Effector memory CD4-positive, alpha-beta T cell (primary cell): ENCODE measurements around the gene INCA1.

Source experiments
- DNase-seq, 3 donors: peaks; one replicate each; pipeline ENCODE4 v3.0.0-alpha.2; 2020
- H3K27ac ChIP-seq: 2 replicates; pipeline ENCODE4 v1.7.0; 2013; ENCODE audit warnings: mild to moderate bottlenecking, low read length, moderate library complexity; ENCODE audit not compliant: insufficient read depth, poor library complexity, severe bottlenecking
- H3K27me3 ChIP-seq: replicated peaks from 2 replicates; pipeline ENCODE4 v1.7.0; 2013; ENCODE audit warnings: mild to moderate bottlenecking, low read length; ENCODE audit not compliant: insufficient read depth, control insufficient read depth, poor library complexity, severe bottlenecking
- H3K36me3 ChIP-seq: 2 replicates; pipeline ENCODE4 v1.7.0; 2013; ENCODE audit warnings: mild to moderate bottlenecking, low read length, moderate library complexity; ENCODE audit not compliant: control insufficient read depth, insufficient read depth
- H3K4me1 ChIP-seq: 2 replicates; pipeline ENCODE4 v1.7.0; 2013; ENCODE audit warnings: low read length, mild to moderate bottlenecking; ENCODE audit not compliant: control insufficient read depth, insufficient read depth, poor library complexity, severe bottlenecking
- H3K4me3 ChIP-seq: 2 replicates; pipeline ENCODE4 v1.7.0; 2013; ENCODE audit warnings: low read length, low read depth, mild to moderate bottlenecking; ENCODE audit not compliant: insufficient read depth, poor library complexity, severe bottlenecking
- H3K9me3 ChIP-seq: 2 replicates; pipeline ENCODE4 v1.7.0; 2013; ENCODE audit warnings: mild to moderate bottlenecking, low read length, moderate library complexity; ENCODE audit not compliant: control insufficient read depth
- total RNA-seq, 3 donors: gene quantifications; one replicate each; lab custom pipeline; 2026; lab: John Stamatoyannopoulos, UW

INCA1 gene
- total RNA-seq, result 0 to 0.39 (median 0.09) reads per million in 3 donors

- Histone ChIP-seq H3K9me3 (no peaks in the 10 kb centered on the region), H3K36me3 (peaks cover 15% of the 10 kb centered on the region), H3K27ac (peak within 1 kb of the TSS; percentile 66), H3K4me3 (peak within 1 kb of the TSS; percentile 80), H3K4me1 (peaks cover 20% of the 10 kb centered on the region), H3K27me3 (no peaks in the 10 kb centered on the region)
- peak; percentile 80 to 85 (median 81) for DNase-seq
These were observed at the start of gene INCA1, which contains the start of gene KIF1C for GRCh38 chr17:4997302-4998026. Gene INCA1 (minus strand): TSS chr17:4997522. CDS start chr17:4994437, 3,085 bp downstream. Gene KIF1C (plus strand): TSS chr17:4997950. CDS start chr17:5000247, 2,297 bp downstream.

DNA sequence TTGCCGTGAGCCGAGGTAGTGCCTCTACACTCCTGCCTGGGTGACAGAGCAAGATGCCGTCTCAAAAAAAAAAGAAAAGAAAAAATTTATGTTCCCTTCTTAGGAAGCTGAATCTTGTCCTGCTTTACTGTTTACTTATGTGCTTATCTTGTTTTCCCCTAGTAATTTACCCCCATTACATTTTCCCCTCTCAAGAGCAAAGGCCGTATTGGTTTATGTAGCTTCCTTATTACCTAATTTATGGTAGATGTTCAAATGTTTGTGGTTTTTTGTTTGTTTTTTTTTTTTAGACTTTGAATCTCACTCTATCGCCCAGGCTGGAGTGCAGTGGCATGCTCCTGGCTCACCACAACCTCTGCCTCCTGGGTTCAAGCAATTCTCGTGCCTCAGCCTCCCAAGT, 48.2 kb upstream of the INCA1 start:
- Histone ChIP-seq H3K9me3 (no peaks in the 10 kb centered on the region), H3K4me1 (peaks cover 50% of the 10 kb centered on the region), H3K27me3 (no peaks in the 10 kb centered on the region), H3K27ac (no peak overlapping the region), H3K4me3 (no peak overlapping the region), H3K36me3 (no peaks in the 10 kb centered on the region)
- no peak for DNase-seq

- DNase-seq, result no peak
- Histone ChIP-seq H3K4me3 (no peak overlapping the region), H3K27me3 (no peaks in the 10 kb centered on the region), H3K36me3 (no peaks in the 10 kb centered on the region), H3K9me3 (no peaks in the 10 kb centered on the region), H3K4me1 (peaks cover 45% of the 10 kb centered on the region), H3K27ac (no peak overlapping the region)
These were observed 47.3 kb upstream of the INCA1 start for GRCh38 chr17:5044630-5045029.

DNA sequence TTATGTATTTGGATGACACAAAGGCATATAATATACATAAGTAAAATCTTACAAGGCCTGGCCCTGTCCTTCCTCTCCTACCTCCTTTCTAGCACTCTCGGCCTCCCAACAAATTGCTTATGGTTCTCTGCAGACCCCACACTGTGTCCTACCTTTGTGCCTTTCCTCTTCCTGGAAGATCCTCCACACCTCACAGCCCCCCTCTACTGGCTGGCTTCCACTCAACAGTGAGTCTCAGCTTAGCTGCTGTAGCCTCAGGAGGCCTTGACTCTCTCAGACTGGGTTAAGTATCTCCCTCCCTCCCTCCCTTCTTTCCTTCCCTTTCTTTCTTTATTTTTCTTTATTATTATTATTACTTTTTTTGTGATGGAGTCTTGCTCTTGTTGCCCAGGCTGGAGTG, 46.2 kb upstream of the INCA1 start:
- Histone ChIP-seq H3K36me3 (no peaks in the 10 kb centered on the region), H3K27me3 (no peaks in the 10 kb centered on the region), H3K4me3 (no peak overlapping the region), H3K4me1 (peaks cover 35% of the 10 kb centered on the region), H3K9me3 (no peaks in the 10 kb centered on the region), H3K27ac (no peak overlapping the region)
- no peak for DNase-seq

DNA sequence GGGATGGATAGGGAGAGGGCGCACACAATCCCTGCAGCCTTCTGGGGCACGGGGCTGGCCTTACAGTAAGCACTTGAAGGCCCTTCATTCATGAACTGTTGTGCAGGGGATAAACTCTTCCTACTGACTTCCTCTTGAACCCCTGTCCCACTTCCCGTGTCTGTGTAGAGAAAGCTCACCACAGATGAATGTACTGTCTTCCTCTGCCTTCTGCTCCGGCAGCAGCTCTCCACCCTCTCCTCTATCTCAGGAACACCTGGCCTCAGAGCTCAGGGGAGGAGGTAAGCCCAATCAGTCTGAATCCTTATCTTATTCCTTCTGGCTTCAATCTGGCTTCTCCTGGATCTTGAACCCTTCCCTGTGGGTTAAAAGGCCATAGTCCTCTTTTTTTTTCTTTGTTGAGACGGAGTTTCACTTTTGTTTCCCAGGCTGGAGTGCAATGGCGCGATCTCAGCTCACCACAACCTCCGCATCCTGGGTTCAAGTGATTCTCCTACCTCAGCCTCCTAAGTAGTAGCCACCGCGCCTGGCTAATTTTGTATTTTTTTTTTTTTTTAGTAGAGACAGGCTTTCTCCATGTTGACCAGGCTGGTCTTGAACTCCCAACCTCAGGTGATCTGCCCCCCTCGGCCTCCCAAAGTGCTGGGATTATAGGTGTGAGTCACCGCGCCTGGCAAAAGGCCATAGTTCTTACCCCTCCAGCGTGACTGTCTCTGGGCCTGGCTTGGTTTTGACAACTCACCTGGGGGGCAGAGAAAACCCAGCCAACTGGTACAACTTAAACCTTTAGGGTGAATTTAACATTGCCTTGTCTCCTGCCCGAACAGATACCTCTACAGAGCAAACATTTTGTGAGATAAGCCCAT, 45.1 kb upstream of the INCA1 start:
- Histone ChIP-seq H3K9me3 (no peaks in the 10 kb centered on the region), H3K4me3 (peak overlapping the region; percentile 37), H3K27ac (peak overlapping the region; percentile 67), H3K4me1 (peaks cover 27% of the 10 kb centered on the region), H3K27me3 (no peaks in the 10 kb centered on the region), H3K36me3 (no peaks in the 10 kb centered on the region)
- peak in 2 of 3 donors; percentile 11 to 18 for DNase-seq

GRCh38 chr17:5035315-5035714, 38.0 kb upstream of the INCA1 start, which contains the start of gene SLC52A1:
Gene SLC52A1 (minus strand): TSS chr17:5035426. CDS start chr17:5034606, 820 bp downstream.
- Histone ChIP-seq H3K4me3 (no peak within 1 kb of the TSS), H3K9me3 (no peaks in the 10 kb centered on the region), H3K36me3 (no peaks in the 10 kb centered on the region), H3K27ac (no peak within 1 kb of the TSS), H3K4me1 (peaks cover 10% of the 10 kb centered on the region), H3K27me3 (no peaks in the 10 kb centered on the region)
- DNase-seq, result no peak

GRCh38 chr17:5034651-5035050, 37.3 kb upstream of the INCA1 start:
- Histone ChIP-seq H3K4me1 (peaks cover 10% of the 10 kb centered on the region), H3K9me3 (no peaks in the 10 kb centered on the region), H3K27ac (no peak overlapping the region), H3K27me3 (no peaks in the 10 kb centered on the region), H3K36me3 (no peaks in the 10 kb centered on the region), H3K4me3 (no peak overlapping the region)
- no peak for DNase-seq

GRCh38 chr17:5034063-5034462, 36.7 kb upstream of the INCA1 start:
- Histone ChIP-seq H3K36me3 (no peaks in the 10 kb centered on the region), H3K27ac (no peak overlapping the region), H3K4me3 (no peak overlapping the region), H3K27me3 (no peaks in the 10 kb centered on the region), H3K9me3 (no peaks in the 10 kb centered on the region), H3K4me1 (peaks cover 10% of the 10 kb centered on the region)
- DNase-seq, result no peak

DNA sequence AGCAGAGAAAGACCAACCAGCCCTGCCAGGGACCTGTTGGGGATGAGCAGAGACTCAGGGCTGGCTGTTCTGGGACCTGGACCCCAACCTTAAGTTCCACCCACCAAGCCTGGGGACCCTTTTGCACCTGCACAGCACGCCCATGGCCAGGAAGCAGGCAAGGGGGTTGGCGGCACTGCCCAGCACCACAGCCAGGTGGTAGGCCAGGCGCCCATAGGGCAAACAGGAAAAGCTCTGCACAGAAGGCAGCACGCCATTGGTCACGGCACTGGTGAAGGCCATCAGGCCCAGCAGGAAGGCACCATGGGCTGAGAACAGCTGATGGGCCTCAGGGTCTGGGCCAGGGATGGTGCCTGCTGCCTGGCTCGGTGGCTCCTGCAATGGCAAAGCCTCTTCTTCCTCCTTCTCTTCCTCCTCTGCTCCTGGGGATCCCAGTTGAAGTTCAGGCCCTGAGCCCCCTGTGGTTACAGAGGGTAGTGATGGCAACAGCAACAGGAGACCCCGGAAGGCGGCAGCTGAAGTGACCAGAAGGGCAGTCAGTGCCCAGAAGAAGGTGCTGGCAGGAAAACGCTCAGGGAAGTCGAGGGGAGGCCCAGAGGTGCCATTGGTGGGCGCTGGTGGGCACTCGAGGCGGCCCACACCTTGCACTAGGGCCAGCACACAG, 36.2 kb upstream of the INCA1 start:
- no peak overlapping the region for H3K4me3 ChIP-seq
- no peak for DNase-seq
- H3K36me3 ChIP-seq, result no peaks in the 10 kb centered on the region
- no peak overlapping the region for H3K27ac ChIP-seq
- H3K9me3 ChIP-seq, result no peaks in the 10 kb centered on the region
- H3K4me1 ChIP-seq, result peaks cover 10% of the 10 kb centered on the region
- no peaks in the 10 kb centered on the region for H3K27me3 ChIP-seq
